CD4-positive, alpha-beta T cell treated with Interleukin-1 beta for 1 hour (primary cell): ENCODE measurements around the gene LPP.
A peak's percentile ranks its signal among the peaks of the same experiment; 100 is the strongest.

Experiments used
- DNase-seq, 2 donors: peaks; one replicate each; pipeline ENCODE4 v3.0.0-alpha.2; 2020 to 2022

Gene LPP

GRCh38 chr3:188223936-188224335, 70.0 kb downstream of the LPP start:
- no peak for DNase-seq

GRCh38 chr3:188227442-188227841, 73.5 kb downstream of the LPP start:
- DNase-seq, result no peak

GRCh38 chr3:188229177-188229576, 75.2 kb downstream of the LPP start:
- DNase-seq, result no peak

- DNase-seq, result no peak
Observed at GRCh38 chr3:188229726-188230125, 75.8 kb downstream of the LPP start.

- no peak for DNase-seq
Observed at GRCh38 chr3:188230962-188231361, 77.0 kb downstream of the LPP start.

GRCh38 chr3:188231456-188231855, 77.5 kb downstream of the LPP start:
- DNase-seq, result no peak

GRCh38 chr3:188232656-188233055, 78.7 kb downstream of the LPP start:
- no peak for DNase-seq

- no peak for DNase-seq
Observed at GRCh38 chr3:188233320-188233719, 79.4 kb downstream of the LPP start.

- DNase-seq, result no peak
Observed at GRCh38 chr3:188234132-188234531, 80.2 kb downstream of the LPP start.

- DNase-seq, result no peak
Observed at GRCh38 chr3:188236271-188236670, 82.3 kb downstream of the LPP start.

GRCh38 chr3:188239035-188239434, 85.1 kb downstream of the LPP start:
- DNase-seq, result peak in 1 of 2 donors; percentile 22

GRCh38 chr3:188239577-188239976, 85.6 kb downstream of the LPP start:
- no peak for DNase-seq

GRCh38 chr3:188240189-188240981, 86.4 kb downstream of the LPP start:
- no peak for DNase-seq

GRCh38 chr3:188241072-188241471, 87.1 kb downstream of the LPP start:
- DNase-seq, result no peak

GRCh38 chr3:188241883-188242282, 87.9 kb downstream of the LPP start:
- DNase-seq, result no peak

GRCh38 chr3:188242436-188243123, 88.6 kb downstream of the LPP start:
- DNase-seq, result peak in 1 of 2 donors; percentile 12

- no peak for DNase-seq
Observed at GRCh38 chr3:188243124-188243795, 89.3 kb downstream of the LPP start.

GRCh38 chr3:188244395-188244861, 90.5 kb downstream of the LPP start:
- DNase-seq, result no peak

- DNase-seq, result no peak
Observed at GRCh38 chr3:188246905-188247304, 92.9 kb downstream of the LPP start.

GRCh38 chr3:188248036-188248561, 94.1 kb downstream of the LPP start:
- no peak for DNase-seq

- no peak for DNase-seq
Observed at GRCh38 chr3:188253123-188253793, 99.3 kb downstream of the LPP start.

GRCh38 chr3:188253800-188254452, 100.0 kb downstream of the LPP start:
- DNase-seq, result no peak
